UCSD-AML1 (cell line): ENCODE data around the gene TMOD3.
A peak's percentile ranks its signal among the peaks of the same experiment; 100 is the strongest.

Experiments used
- DNase-seq: peaks from one replicate; lab custom pipeline; 2025; ENCODE audit not compliant: unreplicated experiment; lab: John Stamatoyannopoulos, UW

Gene TMOD3

GRCh38 chr15:51825698-51826097, 3.8 kb upstream of the TMOD3 start:
- DNase-seq = no peak

GRCh38 chr15:51828621-51829375, 655 bp upstream of the TMOD3 start:
- no peak for DNase-seq

- no peak for DNase-seq
Observed at GRCh38 chr15:51830276-51830806, 888 bp downstream of the TMOD3 start.

- no peak for DNase-seq
Observed at GRCh38 chr15:51833772-51834171, 4.3 kb downstream of the TMOD3 start.

- no peak for DNase-seq
Observed at GRCh38 chr15:51837792-51838251, 8.4 kb downstream of the TMOD3 start.

GRCh38 chr15:51838270-51838669, 8.8 kb downstream of the TMOD3 start:
- DNase-seq = no peak

GRCh38 chr15:51840692-51841091, 11.2 kb downstream of the TMOD3 start:
- DNase-seq = no peak

- peak; percentile 15 for DNase-seq
Observed at GRCh38 chr15:51841406-51842040, 12.1 kb downstream of the TMOD3 start.

GRCh38 chr15:51842265-51842664, 12.8 kb downstream of the TMOD3 start:
- DNase-seq = no peak

GRCh38 chr15:51842852-51843737, 13.6 kb downstream of the TMOD3 start:
- no peak for DNase-seq

- no peak for DNase-seq
Observed at GRCh38 chr15:51844747-51845426, 15.4 kb downstream of the TMOD3 start.

GRCh38 chr15:51846066-51846462, 16.6 kb downstream of the TMOD3 start:
- DNase-seq = no peak

- DNase-seq = no peak
Observed at GRCh38 chr15:51846463-51847230, 17.2 kb downstream of the TMOD3 start.

- no peak for DNase-seq
Observed at GRCh38 chr15:51848811-51849210, 19.4 kb downstream of the TMOD3 start.

- DNase-seq = no peak
Observed at GRCh38 chr15:51849860-51850259, 20.4 kb downstream of the TMOD3 start.

- DNase-seq = no peak
Observed at GRCh38 chr15:51853998-51854397, 24.5 kb downstream of the TMOD3 start.

- no peak for DNase-seq
Observed at GRCh38 chr15:51855612-51856011, 26.2 kb downstream of the TMOD3 start.

- no peak for DNase-seq
Observed at GRCh38 chr15:51856714-51857380, 27.4 kb downstream of the TMOD3 start.

- DNase-seq = peak; percentile 35
Observed at GRCh38 chr15:51861557-51862359, 32.3 kb downstream of the TMOD3 start.
